Heart left ventricle (tissue), 16 donors: ENCODE measurements around the gene RAB14. TPM values are rescaled to one million over a fixed set of nuclear protein-coding genes. Genes with fewer than 3 reads are reported as not detected.

Source experiments
- ATAC-seq, 4 donors: fragments of 200-7000 bp; cut with Tn5 transposase; one replicate each; pipeline ENCODE4 v1.9.1; 2020 to 2022; ENCODE audit warnings: moderate library complexity in 4 of 4, mild to moderate bottlenecking in 3 of 4, moderate number of reproducible peaks in 1 of 4
- DNase-seq, 5 donors: peaks; one replicate each; pipeline ENCODE4 v3.0.0-alpha.2; 2020
- H3K27ac ChIP-seq, 12 donors: fragments of 200-600 bp; sonication (generic) in 4 of 12; one replicate each; pipeline versions ENCODE4 v1.5.0 to v1.8.0; 2016 to 2022; ENCODE audit warnings: mild to moderate bottlenecking in 2 of 12
- H3K27me3 ChIP-seq, 9 donors: fragments of 200-600 bp; sonication (generic) in 2 of 9; one replicate each; pipeline versions ENCODE4 v1.5.1 to v1.8.0; 2016 to 2022; ENCODE audit warnings: mild to moderate bottlenecking in 3 of 9
- H3K36me3 ChIP-seq, 9 donors: fragments of 200-600 bp; sonication (generic) in 2 of 9; one replicate each; pipeline versions ENCODE4 v1.5.0 to v1.8.0; 2018 to 2022; ENCODE audit warnings: mild to moderate bottlenecking in 2 of 9
- H3K4me1 ChIP-seq, 12 donors: fragments of 200-600 bp; sonication (generic) in 4 of 12; one replicate each; pipeline versions ENCODE4 v1.5.0 to v1.8.0; 2016 to 2022; ENCODE audit warnings: mild to moderate bottlenecking in 3 of 12
- H3K4me3 ChIP-seq, 12 donors: fragments of 200-600 bp; sonication (generic) in 4 of 12; one replicate each; pipeline versions ENCODE4 v1.5.0 to v1.8.0; 2017 to 2022; ENCODE audit warnings: mild to moderate bottlenecking in 9 of 12, moderate library complexity in 4 of 12
- H3K9me3 ChIP-seq, 12 donors: fragments of 200-600 bp; sonication (generic) in 4 of 12; one replicate each; pipeline versions ENCODE4 v1.5.0 to v1.8.0; 2016 to 2022; ENCODE audit warnings: mild to moderate bottlenecking in 1 of 12
- POLR2A ChIP-seq, 2 donors: fragments of 450-650 bp; IDR thresholded peaks; one replicate each; pipeline ENCODE4 v1.6.1; 2017; ENCODE audit warnings: antibody characterized with exemption in 2 of 2, mild to moderate bottlenecking in 2 of 2, moderate library complexity in 2 of 2
- WGBS, 4 donors: extraction: QIAGEN DNeasy Blood & Tissue Kit in 2 of 4; methylation state at CpG; one replicate each; pipeline versions ENCODE4 v1.1.5 to v1.1.7; 2013 to 2018; 5-methylcytosine and 5-hydroxymethylcytosine counted together
- intact Hi-C, 10 donors: fragments of 100-400 bp; cut with DNase I; formaldehyde crosslinking; loops; one replicate each; pipeline versions ENCODE4 v1.11.1 to v1.14.2; 2022
- polyA plus RNA-seq, 2 donors: library from polyadenylated mRNA; stranded (reverse); fragments of 200-250 nt; gene quantifications; one replicate each; pipeline ENCODE4 v1.2.3, GENCODE V29; 2013
- total RNA-seq, 9 donors: library from RNA; depleted of rRNA in 2 of 9; stranded (reverse); fragments of >200 nt in 2 of 9; fragmentation: NEBNext Ultra II Directional in 3 of 9; extraction: Animal tissue kit (Norgen Biotek cat#: 25700) in 3 of 9; gene quantifications; one replicate each; pipeline versions ENCODE4 v1.1.0 to v1.2.4, GENCODE V29; 2016 to 2023
- TF ChIP-seq, protein P1 (sequence below), 12 donors: fragments of 200-600 bp; sonication (generic) in 4 of 12; IDR thresholded peaks; one replicate each; pipeline versions ENCODE4 v1.5.0 to v1.8.0; 2018 to 2022; ENCODE audit warnings: antibody characterized with exemption in 12 of 12, mild to moderate bottlenecking in 5 of 12
- donor health status: ischemic (EF 13 %, LVEDD 7.1; RV severe dilation, severe dysfunction).
- donor health status: healthy with polysubstance abuse.
- donor health status: DM: no; HTN: yes; CAD: no.
- donor health status: DM: no; HTN: no; CAD: no.
- donor health status: ischemic (EF 25% LVEDD 6.9; RV normal size, moderate dysfunction).
- donor health status: ischemic (EF 25% LVEDD 5.7; RV mildly dilated, moderate dysfunction).
- donor health status: healthy.
- donor health status: DM: yes; HTN: yes; CAD: no.
- donor health status: ischemic (EF 35%, LVEDD 5.7; RV mildly dilated, moderate dysfunction).
- donor health status: nonischemic (EF 11% LVEDD 7.7; RV severe dilation, severe dysfunction).
- donor health status: DM: yes; HTN: yes; CAD: no.
- donor health status: PGD.
- donor health status: ischemic (EF 29% LVEDD 5.4; RV normal size, mild dysfunction).
- donor health status: nonischemic (EF 23%, LVEDD 6.1; RV moderate dilation, normal function).

RAB14 gene
- total and polyA plus RNA-seq, 11 donors: 15.8 to 66.9 (median 50.4) TPM

DNA sequence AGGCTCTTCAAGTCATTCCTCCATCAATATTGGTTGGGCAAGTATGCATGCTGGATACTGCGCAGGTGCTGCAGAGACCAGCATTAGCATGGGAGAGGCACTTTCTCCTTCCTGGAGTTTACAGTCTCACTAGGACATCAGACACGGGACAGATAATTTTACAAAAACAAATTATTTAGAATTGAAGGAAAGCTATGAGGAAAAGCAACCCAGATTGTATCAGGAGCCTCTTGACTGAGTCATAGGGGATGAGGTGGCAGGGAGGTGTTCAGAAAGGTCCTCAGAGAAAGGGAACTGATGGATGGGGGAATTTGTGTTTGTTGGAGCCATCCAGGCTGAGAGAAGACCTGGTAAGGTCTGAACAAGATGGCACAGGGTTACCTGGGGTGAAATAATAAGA lies 24.5 kb upstream of the RAB14 start:
- Histone ChIP-seq H3K27ac (no peak overlapping the region), H3K36me3 (no peaks in the 10 kb centered on the region), H3K4me3 (no peak overlapping the region), H3K27me3 (no peaks in the 10 kb centered on the region), H3K9me3 (no peaks in the 10 kb centered on the region), H3K4me1 (peaks cover 0 to 9% (median 0%) of the 10 kb centered on the region in 12 donors)
- no peak for TF ChIP-seq POLR2A (IDR thresholded peaks at IDR 0.05)
- TF ChIP-seq, protein P1, sequence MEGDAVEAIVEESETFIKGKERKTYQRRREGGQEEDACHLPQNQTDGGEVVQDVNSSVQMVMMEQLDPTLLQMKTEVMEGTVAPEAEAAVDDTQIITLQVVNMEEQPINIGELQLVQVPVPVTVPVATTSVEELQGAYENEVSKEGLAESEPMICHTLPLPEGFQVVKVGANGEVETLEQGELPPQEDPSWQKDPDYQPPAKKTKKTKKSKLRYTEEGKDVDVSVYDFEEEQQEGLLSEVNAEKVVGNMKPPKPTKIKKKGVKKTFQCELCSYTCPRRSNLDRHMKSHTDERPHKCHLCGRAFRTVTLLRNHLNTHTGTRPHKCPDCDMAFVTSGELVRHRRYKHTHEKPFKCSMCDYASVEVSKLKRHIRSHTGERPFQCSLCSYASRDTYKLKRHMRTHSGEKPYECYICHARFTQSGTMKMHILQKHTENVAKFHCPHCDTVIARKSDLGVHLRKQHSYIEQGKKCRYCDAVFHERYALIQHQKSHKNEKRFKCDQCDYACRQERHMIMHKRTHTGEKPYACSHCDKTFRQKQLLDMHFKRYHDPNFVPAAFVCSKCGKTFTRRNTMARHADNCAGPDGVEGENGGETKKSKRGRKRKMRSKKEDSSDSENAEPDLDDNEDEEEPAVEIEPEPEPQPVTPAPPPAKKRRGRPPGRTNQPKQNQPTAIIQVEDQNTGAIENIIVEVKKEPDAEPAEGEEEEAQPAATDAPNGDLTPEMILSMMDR (IDR thresholded peaks at IDR 0.05): no peak
- intact Hi-C loops: loop anchor here in 2 of 10 donors (5.0 to 10.0 kb wide), 2 partner anchors 41 to 49 kb away; partner anchors contain the start of gene GSN (in 1 of the 2)
- DNase-seq (no peak), ATAC-seq (no peak)
- 80 to 84% (median 83%) methylated on average over 2 of the region's 2 CpGs for WGBS, 4 donors

DNA sequence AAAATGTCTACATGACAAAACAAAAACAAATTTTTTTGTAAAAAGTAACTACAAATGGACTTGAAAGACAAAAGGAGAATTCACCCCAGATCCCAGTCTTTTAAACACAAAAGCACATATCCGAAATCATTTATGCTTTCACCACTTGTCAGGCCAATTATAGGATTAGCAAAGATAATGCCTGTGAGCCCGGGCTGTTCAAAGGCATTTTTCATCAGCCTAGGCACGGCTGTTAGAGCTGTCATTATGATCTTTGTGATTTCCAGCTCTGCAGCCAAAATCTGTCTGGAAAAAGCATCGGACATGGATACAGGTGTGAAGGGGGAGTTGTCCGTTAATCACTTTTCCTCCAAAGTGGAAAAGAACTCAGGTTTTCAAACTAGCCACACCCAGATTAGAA lies 23.6 kb upstream of the RAB14 start:
- intact Hi-C loops: loop anchor here in 2 of 10 donors (5.0 to 10.0 kb wide), 2 partner anchors 42 to 50 kb away; partner anchors contain the start of gene GSN (in 1 of the 2)
- H3K27me3 ChIP-seq: no peaks in the 10 kb centered on the region
- TF ChIP-seq, protein P1 (IDR thresholded peaks at IDR 0.05): no peak
- no peak for TF ChIP-seq POLR2A (IDR thresholded peaks at IDR 0.05)
- ATAC-seq (no peak), DNase-seq (no peak)
- H3K36me3 ChIP-seq: no peaks in the 10 kb centered on the region
- H3K4me3 ChIP-seq: no peak overlapping the region
- H3K4me1 ChIP-seq: peaks cover 0 to 9% (median 0%) of the 10 kb centered on the region in 12 donors
- no peaks in the 10 kb centered on the region for H3K9me3 ChIP-seq
- WGBS, 4 donors: 66 to 73% (median 69%) methylated on average over 5 of the region's 5 CpGs
- H3K27ac ChIP-seq: no peak overlapping the region

- no peak overlapping the region for H3K4me3 ChIP-seq
- H3K27ac ChIP-seq: no peak overlapping the region
- peaks cover 0 to 9% (median 0%) of the 10 kb centered on the region in 12 donors for H3K4me1 ChIP-seq
- ATAC-seq (peak in 1 of 4 donors; percentile 56), DNase-seq (no peak)
- no peaks in the 10 kb centered on the region for H3K36me3 ChIP-seq
- no peak for TF ChIP-seq POLR2A (IDR thresholded peaks at IDR 0.05)
- TF ChIP-seq, protein P1 (IDR thresholded peaks at IDR 0.05): peak; percentile 59 to 84 (median 75)
- H3K9me3 ChIP-seq: no peaks in the 10 kb centered on the region
- 63 to 66% (median 64%) methylated on average over 12 of the region's 12 CpGs for WGBS, 4 donors
- no peaks in the 10 kb centered on the region for H3K27me3 ChIP-seq
- intact Hi-C loops: loop anchor here in 6 of 10 donors (5.0 to 10.0 kb wide), 6 partner anchors 45 to 175 kb away; partner anchors contain the start of gene GSN (in 2 of the 6)
Measured at GRCh38 chr9:121222524-121223171, 21.0 kb upstream of the RAB14 start.

- Histone ChIP-seq H3K27ac (no peak overlapping the region), H3K4me3 (no peak overlapping the region), H3K9me3 (no peaks in the 10 kb centered on the region), H3K27me3 (no peaks in the 10 kb centered on the region), H3K36me3 (no peaks in the 10 kb centered on the region), H3K4me1 (peaks cover 0 to 12% (median 0%) of the 10 kb centered on the region in 12 donors)
- 96 to 100% (median 99%) methylated on average over 1 to 2 of the region's 2 CpGs for WGBS, 4 donors
- ATAC-seq: no peak
- DNase-seq: no peak
- intact Hi-C loops: loop anchor here in 6 of 10 donors (5.0 to 10.0 kb wide), 6 partner anchors 46 to 176 kb away; partner anchors contain the start of gene GSN (in 2 of the 6)
- no peak for TF ChIP-seq POLR2A (IDR thresholded peaks at IDR 0.05)
- TF ChIP-seq, protein P1 (IDR thresholded peaks at IDR 0.05): no peak
Measured at GRCh38 chr9:121221664-121222055, 20.0 kb upstream of the RAB14 start.
